Body of pancreas (tissue), 2 donors: Measurements from ENCODE around the gene GLIPR1. TPM values are rescaled to one million over a fixed set of nuclear protein-coding genes. Genes with fewer than 3 reads are reported as not detected.

ENCODE experiments used
- total RNA-seq, 2 donors: library from RNA; depleted of rRNA; stranded (reverse); fragments of >200 nt; gene quantifications; one replicate each; pipeline ENCODE4 v1.1.0, GENCODE V29; 2016

GLIPR1 gene
- total RNA-seq, 2 donors from 2014 or later, result 5.4 to 6.3 TPM

Other genes starting within 250 kb of the GLIPR1 start
- 10 to 100 TPM in 1 of 2 donors, 1 to 10 TPM in 1; 3.6 to 16.9 TPM for gene CAPS2, start 150.4 kb upstream of the GLIPR1 start, total RNA-seq
- gene GLIPR1L1, start 146.1 kb upstream of the GLIPR1 start, total RNA-seq, result not detected
- gene GLIPR1L2, start 89.7 kb upstream of the GLIPR1 start, total RNA-seq, result 1 to 10 TPM in 1 of 2 donors, not detected in 1; 1.6 TPM
- gene KRR1, start 30.9 kb downstream of the GLIPR1 start, total RNA-seq, result 10 to 100 TPM in 1 of 2 donors, 1 to 10 TPM in 1; 9.3 to 33.9 TPM